BE2C (cell line): ENCODE measurements around the gene CDH6.
A peak's percentile ranks its signal among the peaks of the same experiment; 100 is the strongest.

Experiments
- DNase-seq: peaks from one replicate; pipeline ENCODE4 v3.0.0-alpha.2; 2020
- H3K27me3 ChIP-seq: fragments of 250-450 bp; sonication (Bioruptor Pico); 2 replicates; pipeline ENCODE4 v1.5.1; 2020; ENCODE audit warnings: mild to moderate bottlenecking
- H3K36me3 ChIP-seq: fragments of 250-450 bp; sonication (Bioruptor Pico); 2 replicates; pipeline ENCODE4 v1.5.1; 2020; ENCODE audit warnings: mild to moderate bottlenecking
- H3K4me1 ChIP-seq: fragments of 250-450 bp; sonication (Bioruptor Pico); 2 replicates; pipeline ENCODE4 v1.5.1; 2020
- H3K4me3 ChIP-seq: 2 replicates; pipeline ENCODE4 v1.5.1; 2011; ENCODE audit warnings: low read depth, low read length
- H3K9me3 ChIP-seq: fragments of 250-450 bp; sonication (Bioruptor Pico); 2 replicates; pipeline ENCODE4 v1.5.1; 2020
- CTCF ChIP-seq: IDR thresholded peaks from 2 replicates; pipeline ENCODE4 v1.5.1; 2012; ENCODE audit warnings: mild to moderate bottlenecking, low read depth, low read length

CDH6 gene

GRCh38 chr5:31346896-31347551, 153.5 kb downstream of the CDH6 start:
- no peaks in the 10 kb centered on the region for H3K27me3 ChIP-seq
- H3K4me3 ChIP-seq = no peak overlapping the region
- H3K36me3 ChIP-seq = no peaks in the 10 kb centered on the region
- H3K9me3 ChIP-seq = no peaks in the 10 kb centered on the region; the same call in 1 of the 2 replicates
- H3K4me1 ChIP-seq = peaks cover 2% of the 10 kb centered on the region; the same call in 1 of the 2 replicates
- peak; percentile 13 for DNase-seq
- TF ChIP-seq CTCF = no peak

GRCh38 chr5:31347552-31347905, 154.0 kb downstream of the CDH6 start:
- no peaks in the 10 kb centered on the region for H3K27me3 ChIP-seq
- TF ChIP-seq CTCF = peak; percentile 24; the same call in 1 of the 2 replicates
- no peaks in the 10 kb centered on the region for H3K36me3 ChIP-seq
- peak; percentile 16 for DNase-seq
- H3K4me3 ChIP-seq = no peak overlapping the region
- H3K4me1 ChIP-seq = peaks cover 2% of the 10 kb centered on the region; the same call in 1 of the 2 replicates
- H3K9me3 ChIP-seq = no peaks in the 10 kb centered on the region; the same call in 1 of the 2 replicates

DNA sequence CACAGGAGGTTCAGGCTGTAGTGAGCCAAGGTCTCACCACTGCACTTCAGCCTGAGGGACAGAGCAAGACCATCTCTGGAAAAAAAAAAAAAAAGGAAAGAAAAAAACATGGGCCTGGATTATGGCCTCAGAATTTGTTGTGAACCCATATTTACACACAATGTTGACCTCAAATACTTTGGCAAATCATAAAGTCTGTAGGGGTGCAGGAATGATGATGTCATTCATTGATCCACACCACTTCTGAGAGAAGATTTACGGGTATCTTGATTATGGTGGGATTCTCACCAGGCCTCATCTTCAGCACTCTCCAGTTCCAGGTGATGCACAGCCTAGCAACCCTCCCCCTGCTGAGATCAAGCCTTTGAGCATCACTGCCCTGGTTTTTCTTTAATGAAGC, 156.9 kb downstream of the CDH6 start:
- Histone ChIP-seq H3K36me3 (no peaks in the 10 kb centered on the region), H3K9me3 (no peaks in the 10 kb centered on the region; the same call in 1 of the 2 replicates), H3K27me3 (no peaks in the 10 kb centered on the region), H3K4me3 (no peak overlapping the region), H3K4me1 (peaks cover 2% of the 10 kb centered on the region; the same call in 1 of the 2 replicates)
- no peak for TF ChIP-seq CTCF
- DNase-seq = no peak

- no peaks in the 10 kb centered on the region for H3K36me3 ChIP-seq
- no peaks in the 10 kb centered on the region for H3K9me3 ChIP-seq
- no peak overlapping the region for H3K4me3 ChIP-seq
- H3K27me3 ChIP-seq = no peaks in the 10 kb centered on the region
- H3K4me1 ChIP-seq = no peaks in the 10 kb centered on the region
- TF ChIP-seq CTCF = no peak
- no peak for DNase-seq
Measured at GRCh38 chr5:31355337-31355736, 161.9 kb downstream of the CDH6 start.

DNA sequence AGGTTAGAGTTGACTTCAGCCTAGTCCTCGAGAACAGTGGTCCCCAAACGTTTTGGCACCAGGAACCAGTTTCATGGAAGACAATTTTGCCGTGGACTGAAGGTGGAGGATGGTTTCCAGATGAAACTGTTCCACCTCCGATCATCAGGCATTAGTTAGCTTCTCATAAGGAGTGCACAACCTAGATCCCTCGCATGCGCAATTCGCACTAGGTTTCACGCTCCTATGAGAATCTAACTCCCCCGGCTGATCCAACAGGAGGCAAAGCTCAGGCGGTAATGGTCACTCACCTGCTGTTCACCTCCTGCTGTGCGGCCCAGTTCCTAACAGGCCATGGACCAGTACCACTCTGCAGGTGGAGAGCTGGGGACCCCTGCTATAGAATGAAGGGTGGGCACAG, 163.6 kb downstream of the CDH6 start:
- Histone ChIP-seq H3K9me3 (no peaks in the 10 kb centered on the region), H3K4me1 (peaks cover 5% of the 10 kb centered on the region; the same call in 1 of the 2 replicates), H3K36me3 (no peaks in the 10 kb centered on the region), H3K27me3 (no peaks in the 10 kb centered on the region), H3K4me3 (no peak overlapping the region)
- no peak for DNase-seq
- no peak for TF ChIP-seq CTCF

- H3K4me1 ChIP-seq = peaks cover 5% of the 10 kb centered on the region; the same call in 1 of the 2 replicates
Measured at GRCh38 chr5:31359839-31360238, 166.4 kb downstream of the CDH6 start.

More at GRCh38 chr5:31359839-31360238, 166.4 kb downstream of the CDH6 start:
- TF ChIP-seq CTCF = no peak
- H3K36me3 ChIP-seq = no peaks in the 10 kb centered on the region
- no peak overlapping the region for H3K4me3 ChIP-seq
- no peak for DNase-seq
- no peaks in the 10 kb centered on the region for H3K27me3 ChIP-seq
- H3K9me3 ChIP-seq = no peaks in the 10 kb centered on the region
